Adrenal gland (tissue), 12 donors: ENCODE data around the gene GIPR. TPM values are rescaled to one million over a fixed set of nuclear protein-coding genes. Genes with fewer than 3 reads are reported as not detected.

Experiments used
- DNase-seq, 7 donors: peaks; one replicate each; pipeline ENCODE4 v3.0.0-alpha.2; 2019 to 2020
- H3K27ac ChIP-seq, 5 donors: fragments of 200-600 bp; sonication (generic) in 4 of 5; 1 replicate in 3 of 5; 2 replicates in 2 of 5; pipeline versions ENCODE4 v1.5.1 to v1.8.0; 2016 to 2020; ENCODE audit warnings: mild to moderate bottlenecking in 1 of 5
- H3K27me3 ChIP-seq: fragments of 200-600 bp; 2 replicates; pipeline ENCODE4 v1.8.0; 2021
- H3K36me3 ChIP-seq, 2 donors: fragments of 200-600 bp; replicated peaks in 1 of 2; 1 replicate in 1 of 2; 2 replicates in 1 of 2; pipeline versions ENCODE4 v1.5.1 to v1.8.0; 2018 to 2022
- H3K4me1 ChIP-seq, 2 donors: fragments of 200-600 bp; replicated peaks in 1 of 2; 1 replicate in 1 of 2; 2 replicates in 1 of 2; pipeline versions ENCODE4 v1.5.1 to v1.8.0; 2018 to 2021
- H3K4me3 ChIP-seq, 4 donors: fragments of 200-600 bp; sonication (generic) in 3 of 4; one replicate each; pipeline ENCODE4 v1.5.1; 2016 to 2018
- H3K9me3 ChIP-seq, 3 donors: fragments of 200-600 bp; sonication (generic) in 1 of 3; replicated peaks in 1 of 3; 1 replicate in 2 of 3; 2 replicates in 1 of 3; pipeline versions ENCODE4 v1.5.1 to v1.8.0; 2016 to 2021
- CTCF ChIP-seq, 6 experiments: fragments of 450-650 bp in 4 of 6; fragments of 200-600 bp in 2 of 6; sonication (generic) in 1 of 6; IDR thresholded peaks; 1 replicate in 5 of 6; 2 replicates in 1 of 6; pipeline versions ENCODE4 v1.5.1 to v1.8.0; 2016 to 2021; ENCODE audit warnings: antibody characterized with exemption in 6 of 6, mild to moderate bottlenecking in 2 of 6, moderate library complexity in 1 of 6
- POLR2A ChIP-seq, 2 donors: fragments of 450-650 bp; IDR thresholded peaks; one replicate each; pipeline ENCODE4 v1.6.1; 2017; ENCODE audit warnings: antibody characterized with exemption in 2 of 2, mild to moderate bottlenecking in 2 of 2, moderate library complexity in 1 of 2
- WGBS, 4 donors: extraction: QIAGEN DNeasy Blood & Tissue Kit in 2 of 4; methylation state at CpG; one replicate each; pipeline versions ENCODE4 v1.1.5 to v1.1.7; 2013 to 2017; 5-methylcytosine and 5-hydroxymethylcytosine counted together
- intact Hi-C, 2 donors: fragments of 100-400 bp; cut with DNase I; formaldehyde crosslinking; loops; one replicate each; pipeline versions ENCODE4 v1.14.1 to v1.15.0; 2022 to 2023
- polyA plus RNA-seq, 3 donors: library from polyadenylated mRNA; stranded (reverse); fragments of 200-250 nt in 2 of 3; fragments of 350-450 nt in 1 of 3; fragmentation: Illumina TruSeq in 1 of 3; extraction: RNeasy Lipid Tissue Mini Kit (QIAGEN cat#74804) in 1 of 3; gene quantifications; one replicate each; pipeline ENCODE4 v1.2.3, GENCODE V29; 2013 to 2014
- total RNA-seq, 9 donors: library from RNA; depleted of rRNA in 4 of 9; stranded (reverse); fragments of >200 nt in 4 of 9; fragments of 120-200 nt in 1 of 9; fragmentation: NEBNext Ultra II Directional in 1 of 9; extraction: Animal tissue kit (Norgen Biotek cat#: 25700) in 1 of 9; gene quantifications; one replicate each; pipeline versions ENCODE4 v1.1.0 to v1.2.4, GENCODE V29; 2013 to 2023
- donor health status: healthy with polysubstance abuse.
- donor health status: Bipolar disorder and iron deficiency.
- donor health status: DM: yes; HTN: yes; CAD: no.
- donor health status: DM: no; HTN: no; CAD: no.
- donor health status: DM: no; HTN: no; CAD: no.
- donor health status: DM: yes; HTN: yes; CAD: no.

Gene GIPR
- total and polyA plus RNA-seq, 12 donors = 0.28 to 1.8 (median 0.83) TPM; not detected in 4

GRCh38 chr19:45711851-45712698 lies 44.1 kb downstream of the GIPR start:
- intact Hi-C loops = loop anchor here in 1 of 2 donors (5.0 kb wide), 1 partner anchor 55 kb away; the partner anchor contains the start of gene SIX5
- DNase-seq = peak; percentile 90 to 96 (median 95)
- 70 to 96% (median 80%) methylated on average over 19 to 76 of the region's 76 CpGs for WGBS, 4 donors

GRCh38 chr19:45712699-45713067 lies 44.7 kb downstream of the GIPR start:
- 59 to 90% (median 75%) methylated on average over 2 to 25 of the region's 25 CpGs; no CpG with 5 or more reads in 1 of the 4 donors for WGBS, 4 donors
- intact Hi-C loops = loop anchor here in 1 of 2 donors (5.0 kb wide), 1 partner anchor 55 kb away; the partner anchor contains the start of gene SIX5
- H3K27ac ChIP-seq = peak overlapping the region in 4 of 5 donors; percentile 51 to 87 (median 78)
- H3K27me3 ChIP-seq = no peaks in the 10 kb centered on the region
- DNase-seq = no peak
- no peak overlapping the region for H3K4me3 ChIP-seq
- peaks cover 0 to 15% of the 10 kb centered on the region in 2 donors for H3K36me3 ChIP-seq
- peaks cover 12 to 15% of the 10 kb centered on the region in 2 donors for H3K4me1 ChIP-seq
- no peaks in the 10 kb centered on the region for H3K9me3 ChIP-seq
- TF ChIP-seq CTCF (IDR thresholded peaks at IDR 0.05) (no peak), POLR2A (IDR thresholded peaks at IDR 0.05) (peak in 1 of 2 donors; percentile 33)

More at GRCh38 chr19:45711851-45712698, 44.1 kb downstream of the GIPR start:
- Histone ChIP-seq H3K4me1 (peaks cover 12 to 15% of the 10 kb centered on the region in 2 donors), H3K36me3 (peaks cover 0 to 15% of the 10 kb centered on the region in 2 donors), H3K27ac (peak overlapping the region in 4 of 5 donors; percentile 51 to 87 (median 78)), H3K4me3 (peak overlapping the region in 1 of 4 donors; percentile 21), H3K9me3 (no peaks in the 10 kb centered on the region), H3K27me3 (no peaks in the 10 kb centered on the region)
- TF ChIP-seq POLR2A (IDR thresholded peaks at IDR 0.05) = peak in 1 of 2 donors; percentile 41
- TF ChIP-seq CTCF (IDR thresholded peaks at IDR 0.05) = no peak

GRCh38 chr19:45713141-45713540 lies 45.1 kb downstream of the GIPR start:
- H3K4me3 ChIP-seq = no peak overlapping the region
- H3K4me1 ChIP-seq = peaks cover 17 to 18% of the 10 kb centered on the region in 2 donors
- H3K9me3 ChIP-seq = no peaks in the 10 kb centered on the region
- no peaks in the 10 kb centered on the region for H3K27me3 ChIP-seq
- peaks cover 0 to 15% of the 10 kb centered on the region in 2 donors for H3K36me3 ChIP-seq
- no peak for DNase-seq
- intact Hi-C loops = loop anchor here in 1 of 2 donors (5.0 kb wide), 1 partner anchor 54 kb away; the partner anchor contains the start of gene SIX5
- TF ChIP-seq CTCF (IDR thresholded peaks at IDR 0.05) = no peak
- peak overlapping the region in 4 of 5 donors; percentile 51 to 87 (median 78) for H3K27ac ChIP-seq
- 86 to 99% (median 93%) methylated on average over 10 to 15 of the region's 15 CpGs for WGBS, 4 donors

GRCh38 chr19:45715139-45715538 lies 47.1 kb downstream of the GIPR start:
- WGBS, 4 donors = 94 to 98% (median 96%) methylated on average over 3 of the region's 3 CpGs
- Histone ChIP-seq H3K4me3 (no peak overlapping the region), H3K36me3 (peaks cover 0 to 15% of the 10 kb centered on the region in 2 donors), H3K9me3 (no peaks in the 10 kb centered on the region), H3K4me1 (peaks cover 20 to 21% of the 10 kb centered on the region in 2 donors), H3K27me3 (no peaks in the 10 kb centered on the region), H3K27ac (no peak overlapping the region)
- TF ChIP-seq CTCF (IDR thresholded peaks at IDR 0.05) = no peak
- no peak for TF ChIP-seq POLR2A (IDR thresholded peaks at IDR 0.05)
- intact Hi-C loops = no loop called here
- DNase-seq = no peak
